GM12892 (cell line): ENCODE results near the gene LDB1.

Experiments used
- POLR2A ChIP-seq: IDR thresholded peaks from 2 replicates; pipeline ENCODE4 v1.6.1; 2011; ENCODE audit warnings: low read depth, low read length, control low read depth
- POLR2AphosphoS5 ChIP-seq: IDR thresholded peaks from 2 replicates; pipeline ENCODE4 v1.6.1; 2011; ENCODE audit warnings: low read depth, low read length, control low read depth
- TAF1 ChIP-seq: IDR thresholded peaks from 2 replicates; pipeline ENCODE4 v1.6.1; 2011; ENCODE audit warnings: low read depth, mild to moderate bottlenecking, control low read depth, low read length, borderline replicate concordance

GRCh38 chr10:102157224-102157623 lies 37.1 kb upstream of the LDB1 start:
- TF ChIP-seq POLR2AphosphoS5 (no peak), TAF1 (no peak), POLR2A (no peak)
